KMS-11 (cell line): ENCODE measurements around the gene LAX1.

Source experiments
- H2AFZ ChIP-seq: fragments of 200-600 bp; sonication (generic); 2 replicates; pipeline ENCODE4 v1.6.1; 2016; ENCODE audit warnings: antibody characterized with exemption, mixed run types, low read depth
- H3K27ac ChIP-seq: fragments of 200-600 bp; sonication (generic); 2 replicates; pipeline ENCODE4 v1.6.1; 2016; ENCODE audit warnings: mild to moderate bottlenecking, mixed run types
- H3K27me3 ChIP-seq: fragments of 200-600 bp; sonication (generic); 2 replicates; pipeline ENCODE4 v1.6.1; 2017; ENCODE audit warnings: mild to moderate bottlenecking, low read depth, mixed run types, moderate library complexity; ENCODE audit not compliant: insufficient read depth
- H3K36me3 ChIP-seq: fragments of 200-600 bp; sonication (generic); 2 replicates; pipeline ENCODE4 v1.6.1; 2017; ENCODE audit warnings: mild to moderate bottlenecking, mixed run types; ENCODE audit not compliant: insufficient read depth
- H3K4me1 ChIP-seq: fragments of 200-600 bp; sonication (generic); 2 replicates; pipeline ENCODE4 v1.6.1; 2016; ENCODE audit warnings: mild to moderate bottlenecking, low read depth, mixed run types; ENCODE audit not compliant: poor library complexity, severe bottlenecking
- H3K4me2 ChIP-seq: fragments of 200-600 bp; sonication (generic); 2 replicates; pipeline ENCODE4 v1.7.0; 2016; ENCODE audit warnings: mild to moderate bottlenecking, mixed run types
- H3K4me3 ChIP-seq: fragments of 200-600 bp; sonication (generic); IDR thresholded peaks from 2 replicates; pipeline ENCODE4 v1.6.1; 2017; ENCODE audit warnings: low read depth, low read length, mixed read lengths; ENCODE audit not compliant: insufficient read depth
- H3K79me2 ChIP-seq: fragments of 200-600 bp; sonication (generic); 2 replicates; pipeline ENCODE4 v1.6.1; 2016; ENCODE audit warnings: low read depth, mixed run types; ENCODE audit not compliant: insufficient read depth
- H3K9ac ChIP-seq: fragments of 200-600 bp; sonication (generic); 2 replicates; pipeline ENCODE4 v1.6.1; 2016; ENCODE audit warnings: mild to moderate bottlenecking, mixed run types
- H4K20me1 ChIP-seq: fragments of 200-600 bp; sonication (generic); 2 replicates; pipeline ENCODE4 v1.6.1; 2016; ENCODE audit warnings: mild to moderate bottlenecking, mixed run types; ENCODE audit not compliant: insufficient read depth
- CTCF ChIP-seq: fragments of 200-600 bp; sonication (generic); conservative IDR thresholded peaks from 2 replicates; pipeline ENCODE4 v1.6.1; 2017; ENCODE audit warnings: low read depth, mild to moderate bottlenecking, antibody characterized with exemption, low read length, moderate library complexity, mixed read lengths

LAX1 gene

GRCh38 chr1:203778146-203778545 lies 13.2 kb downstream of the LAX1 start:
- Histone ChIP-seq H3K27me3 (no peaks in the 10 kb centered on the region), H3K27ac (no peak overlapping the region), H3K79me2 (no peaks in the 10 kb centered on the region), H2AFZ (no peak overlapping the region), H3K9ac (no peak overlapping the region), H3K4me1 (no peaks in the 10 kb centered on the region), H3K36me3 (no peaks in the 10 kb centered on the region), H4K20me1 (no peaks in the 10 kb centered on the region), H3K4me2 (no peak overlapping the region), H3K4me3 (no peak overlapping the region)
- no peak for TF ChIP-seq CTCF

GRCh38 chr1:203778789-203779188 lies 13.8 kb downstream of the LAX1 start:
- H3K4me2 ChIP-seq = no peak overlapping the region
- no peaks in the 10 kb centered on the region for H3K27me3 ChIP-seq
- no peak overlapping the region for H3K4me3 ChIP-seq
- no peak overlapping the region for H3K9ac ChIP-seq
- no peaks in the 10 kb centered on the region for H4K20me1 ChIP-seq
- no peak for TF ChIP-seq CTCF
- H3K79me2 ChIP-seq = no peaks in the 10 kb centered on the region
- no peaks in the 10 kb centered on the region for H3K4me1 ChIP-seq
- H3K27ac ChIP-seq = no peak overlapping the region
- no peak overlapping the region for H2AFZ ChIP-seq
- H3K36me3 ChIP-seq = no peaks in the 10 kb centered on the region

- no peaks in the 10 kb centered on the region for H3K4me1 ChIP-seq
- H4K20me1 ChIP-seq = no peaks in the 10 kb centered on the region
- no peak for TF ChIP-seq CTCF
These were observed 17.0 kb downstream of the LAX1 start for GRCh38 chr1:203781962-203782361.

GRCh38 chr1:203789966-203790365 lies 25.0 kb downstream of the LAX1 start:
- H2AFZ ChIP-seq = no peak overlapping the region
- no peak for TF ChIP-seq CTCF
- no peaks in the 10 kb centered on the region for H3K36me3 ChIP-seq
- no peaks in the 10 kb centered on the region for H3K27me3 ChIP-seq
- no peaks in the 10 kb centered on the region for H3K79me2 ChIP-seq
- no peak overlapping the region for H3K4me3 ChIP-seq
- H3K4me2 ChIP-seq = no peak overlapping the region
- no peaks in the 10 kb centered on the region for H4K20me1 ChIP-seq
- H3K27ac ChIP-seq = no peak overlapping the region
- H3K9ac ChIP-seq = no peak overlapping the region
- no peaks in the 10 kb centered on the region for H3K4me1 ChIP-seq

More at GRCh38 chr1:203781962-203782361, 17.0 kb downstream of the LAX1 start:
- Histone ChIP-seq H3K36me3 (no peaks in the 10 kb centered on the region), H3K79me2 (no peaks in the 10 kb centered on the region), H3K27ac (no peak overlapping the region), H3K4me2 (no peak overlapping the region), H3K4me3 (no peak overlapping the region), H2AFZ (no peak overlapping the region), H3K9ac (no peak overlapping the region), H3K27me3 (no peaks in the 10 kb centered on the region)
